Glutamatergic neuron (in vitro differentiated cells): ENCODE data around the gene ELP5. TPM values are rescaled to one million over a fixed set of nuclear protein-coding genes. Genes with fewer than 3 reads are reported as not detected.
A peak's percentile ranks its signal among the peaks of the same experiment; 100 is the strongest.
"Not testable (repeated sequence)": the region's sequence is repeated elsewhere in the genome, so short reads cannot be mapped to it uniquely, and the experiment has no call there.

Source experiments
- DNase-seq: peaks from one replicate; pipeline ENCODE4 v3.0.0; 2022
- H3K27ac Mint-ChIP-seq: one replicate; pipeline ENCODE4 v1.8.0; 2020; ENCODE audit warnings: mild to moderate bottlenecking, mixed read lengths, inconsistent platforms; ENCODE audit not compliant: unreplicated experiment
- H3K27me3 Mint-ChIP-seq: one replicate; pipeline ENCODE4 v1.8.0; 2020; ENCODE audit warnings: mild to moderate bottlenecking, moderate library complexity, mixed read lengths, inconsistent platforms; ENCODE audit not compliant: unreplicated experiment
- H3K36me3 Mint-ChIP-seq: one replicate; pipeline ENCODE4 v1.8.0; 2020; ENCODE audit warnings: mild to moderate bottlenecking, mixed read lengths, inconsistent platforms; ENCODE audit not compliant: unreplicated experiment
- H3K4me1 Mint-ChIP-seq: one replicate; pipeline ENCODE4 v1.8.0; 2020; ENCODE audit warnings: mild to moderate bottlenecking, low read depth, mixed read lengths, inconsistent platforms; ENCODE audit not compliant: unreplicated experiment
- H3K4me3 Mint-ChIP-seq: one replicate; pipeline ENCODE4 v1.8.0; 2020; ENCODE audit warnings: mild to moderate bottlenecking, mixed read lengths, inconsistent platforms; ENCODE audit not compliant: unreplicated experiment
- H3K9me3 Mint-ChIP-seq: one replicate; pipeline ENCODE4 v1.8.0; 2020; ENCODE audit warnings: mild to moderate bottlenecking, moderate library complexity, mixed read lengths, inconsistent platforms; ENCODE audit not compliant: unreplicated experiment
- CTCF ChIP-seq: fragments of 200-600 bp; sonication (generic); IDR thresholded peaks from one replicate; pipeline ENCODE4 v1.5.0; 2021; ENCODE audit not compliant: partially characterized antibody, unreplicated experiment
- total RNA-seq: library from RNA; stranded (reverse); fragmentation: NEBNext Ultra II Directional; extraction: Animal tissue kit (Norgen Biotek cat#: 25700); gene quantifications from one replicate; pipeline ENCODE4 v1.2.1, GENCODE V29; 2021; ENCODE audit not compliant: unreplicated experiment

Gene ELP5
- total RNA-seq, 1 donor from 2014 or later, result 34.1 TPM

DNA sequence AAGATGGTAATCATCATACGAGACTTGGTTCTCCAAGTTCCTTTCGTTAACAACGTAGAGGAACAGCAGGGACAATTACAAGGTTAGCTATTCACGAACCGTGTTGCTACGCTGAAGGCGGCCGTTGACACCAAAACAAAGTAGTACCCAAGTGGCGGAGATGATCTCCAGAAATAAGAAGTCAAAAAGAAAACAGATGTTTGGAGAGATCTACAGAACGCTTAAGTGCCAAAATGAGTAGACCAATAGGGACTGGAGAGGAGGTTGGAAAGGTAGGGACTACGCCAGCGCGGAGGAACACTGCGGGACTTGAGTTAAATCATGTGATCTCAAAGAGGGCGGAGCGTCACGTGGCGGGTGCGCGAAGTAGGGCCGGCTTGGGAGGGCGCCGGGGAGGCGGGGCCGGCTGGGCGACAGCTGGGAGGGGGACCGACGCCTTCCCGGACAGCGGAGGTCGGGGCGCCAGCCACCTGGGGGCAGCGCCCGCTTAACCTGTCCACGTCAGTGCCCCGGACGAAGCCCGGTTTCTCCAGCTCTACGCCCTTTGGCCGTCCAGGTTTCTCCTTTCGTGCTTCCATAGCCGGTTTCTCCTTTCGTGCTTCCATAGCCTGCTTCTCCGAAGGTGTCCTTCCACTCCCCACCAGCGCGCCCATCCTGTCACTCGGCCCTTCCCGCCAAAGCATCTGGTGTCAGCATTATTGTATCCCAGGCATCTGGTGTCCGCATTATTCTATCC, 9.1 kb upstream of the ELP5 start:
- H3K9me3 Mint-ChIP-seq, result peaks cover 37% of the 10 kb centered on the region
- peaks cover 31% of the 10 kb centered on the region for H3K4me1 Mint-ChIP-seq
- H3K27me3 Mint-ChIP-seq, result peaks cover 36% of the 10 kb centered on the region
- peaks cover 13% of the 10 kb centered on the region for H3K36me3 Mint-ChIP-seq
- peak; percentile 95 for DNase-seq
- peak overlapping the region; percentile 100 for H3K27ac Mint-ChIP-seq
- peak overlapping the region; percentile 99 for H3K4me3 Mint-ChIP-seq
- TF ChIP-seq CTCF, result peak; percentile 11

GRCh38 chr17:7243453-7243729, 8.6 kb upstream of the ELP5 start:
- peaks cover 13% of the 10 kb centered on the region for H3K36me3 Mint-ChIP-seq
- peak overlapping the region; percentile 99 for H3K27ac Mint-ChIP-seq
- TF ChIP-seq CTCF, result no peak
- H3K27me3 Mint-ChIP-seq, result peaks cover 36% of the 10 kb centered on the region
- no peak for DNase-seq
- peak overlapping the region; percentile 99 for H3K4me3 Mint-ChIP-seq
- peaks cover 37% of the 10 kb centered on the region for H3K9me3 Mint-ChIP-seq
- H3K4me1 Mint-ChIP-seq, result peaks cover 31% of the 10 kb centered on the region

GRCh38 chr17:7243838-7244237, 8.2 kb upstream of the ELP5 start:
- H3K27ac Mint-ChIP-seq, result peak overlapping the region; percentile 86
- H3K4me3 Mint-ChIP-seq, result peak overlapping the region; percentile 99
- H3K36me3 Mint-ChIP-seq, result peaks cover 13% of the 10 kb centered on the region
- peaks cover 35% of the 10 kb centered on the region for H3K4me1 Mint-ChIP-seq
- peaks cover 33% of the 10 kb centered on the region for H3K27me3 Mint-ChIP-seq
- peaks cover 36% of the 10 kb centered on the region for H3K9me3 Mint-ChIP-seq
- DNase-seq, result not testable (repeated sequence)

- peak; percentile 54 for DNase-seq
- peaks cover 29% of the 10 kb centered on the region for H3K27me3 Mint-ChIP-seq
- peaks cover 4% of the 10 kb centered on the region for H3K36me3 Mint-ChIP-seq
- H3K4me1 Mint-ChIP-seq, result peaks cover 40% of the 10 kb centered on the region
- no peak for TF ChIP-seq CTCF
- H3K9me3 Mint-ChIP-seq, result peaks cover 31% of the 10 kb centered on the region
- H3K27ac Mint-ChIP-seq, result peak overlapping the region; percentile 94
- H3K4me3 Mint-ChIP-seq, result peak overlapping the region; percentile 75
These were observed 5.2 kb upstream of the ELP5 start for GRCh38 chr17:7246779-7247178.

DNA sequence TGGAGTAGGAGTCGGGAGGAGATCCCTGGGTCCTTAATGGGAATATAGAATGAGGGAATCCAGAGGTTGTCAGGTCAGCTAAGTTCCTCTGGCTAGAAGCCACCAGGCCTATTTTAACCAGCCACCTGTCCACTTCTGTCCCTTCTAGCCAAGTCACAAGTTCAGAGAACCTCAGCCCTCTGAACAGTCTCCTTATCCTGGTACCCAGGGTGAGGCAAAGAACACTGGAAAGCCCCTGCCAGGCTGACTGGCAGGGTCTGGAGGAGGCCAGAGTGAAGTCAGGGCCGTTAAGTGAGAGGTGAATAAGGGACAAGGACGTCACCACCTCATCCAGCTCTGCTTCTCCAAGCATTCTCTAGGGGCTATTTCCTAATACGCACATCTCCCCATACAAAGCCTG, 3.2 kb upstream of the ELP5 start:
- no peak for TF ChIP-seq CTCF
- Mint-ChIP-seq H3K9me3 (peaks cover 23% of the 10 kb centered on the region), H3K27me3 (peaks cover 20% of the 10 kb centered on the region), H3K27ac (peak overlapping the region; percentile 99), H3K4me1 (peaks cover 44% of the 10 kb centered on the region), H3K36me3 (peaks cover 4% of the 10 kb centered on the region), H3K4me3 (peak overlapping the region; percentile 97)
- DNase-seq, result no peak
